Transverse colon (tissue), 3 donors: ENCODE data around the gene ITGA11.

ENCODE experiments used
- CTCF ChIP-seq, 5 experiments: fragments of 200-600 bp in 3 of 5; fragments of 450-650 bp in 2 of 5; sonication (generic) in 3 of 5; IDR thresholded peaks; 1 replicate in 2 of 5; 2 replicates in 3 of 5; pipeline ENCODE4 v1.5.1; 2016 to 2017; ENCODE audit warnings: antibody characterized with exemption in 5 of 5, inconsistent platforms in 3 of 5, mild to moderate bottlenecking in 2 of 5, moderate library complexity in 1 of 5
- POLR2A ChIP-seq: fragments of 450-650 bp; IDR thresholded peaks from one replicate; pipeline ENCODE4 v1.6.1; 2016; ENCODE audit warnings: antibody characterized with exemption, mild to moderate bottlenecking, moderate library complexity

DNA sequence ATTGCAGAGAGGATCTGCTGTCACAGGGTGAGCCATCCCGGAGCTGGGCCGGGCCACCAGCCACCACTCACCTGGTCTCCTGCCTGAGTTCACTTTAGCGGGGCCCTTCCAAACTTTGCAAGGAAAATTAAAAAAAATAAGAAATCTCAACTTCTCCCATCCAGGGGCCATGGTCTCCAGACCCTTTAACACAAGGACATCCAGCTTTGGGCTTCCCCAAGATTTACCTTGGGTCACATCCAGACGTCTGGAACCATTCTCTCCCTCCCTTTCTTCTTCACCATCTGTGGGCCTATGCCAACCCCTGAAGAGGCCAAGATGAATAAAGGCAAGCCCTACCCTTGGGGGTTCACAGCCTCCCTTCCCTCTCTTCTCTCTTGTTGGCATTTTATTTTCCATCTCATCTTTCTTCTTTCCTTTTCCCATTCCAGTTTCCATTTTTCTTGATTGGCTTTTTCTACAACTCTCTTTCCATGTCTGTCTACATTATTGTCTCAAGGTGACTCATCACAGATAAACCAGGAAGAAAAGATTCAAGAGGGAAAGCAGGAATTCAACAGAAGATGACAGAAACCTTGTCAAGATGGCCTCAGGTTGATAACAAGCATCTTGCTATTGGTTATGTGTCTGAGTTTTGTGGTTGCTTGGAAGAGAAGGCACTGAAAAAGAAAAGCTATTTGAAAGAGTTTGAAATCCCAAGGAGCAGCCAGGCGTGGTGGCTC lies 49.5 kb downstream of the ITGA11 start:
- TF ChIP-seq CTCF (IDR thresholded peaks at IDR 0.05), result no peak
- no peak for TF ChIP-seq POLR2A
